Spleen (tissue), 13 donors: ENCODE results near the gene CYP19A1. TPM values are rescaled to one million over a fixed set of nuclear protein-coding genes. Genes with fewer than 3 reads are reported as not detected.

Experiments used
- DNase-seq: peaks from one replicate; pipeline ENCODE4 v3.0.0-alpha.2; 2020
- H3K27ac ChIP-seq, 8 donors: fragments of 200-600 bp; sonication (generic) in 7 of 8; 1 replicate in 4 of 8; 2 replicates in 4 of 8; pipeline versions ENCODE4 v1.5.0 to v1.8.0; 2016 to 2021; ENCODE audit warnings: inconsistent platforms in 4 of 8, mild to moderate bottlenecking in 4 of 8, moderate library complexity in 1 of 8
- H3K27me3 ChIP-seq, 7 donors: fragments of 200-600 bp; sonication (generic) in 6 of 7; replicated peaks in 1 of 7; 1 replicate in 4 of 7; 2 replicates in 3 of 7; pipeline versions ENCODE4 v1.5.0 to v1.8.0; 2016 to 2021; ENCODE audit warnings: inconsistent platforms in 3 of 7, mild to moderate bottlenecking in 1 of 7
- H3K36me3 ChIP-seq, 6 donors: fragments of 200-600 bp; sonication (generic) in 5 of 6; 1 replicate in 4 of 6; 2 replicates in 2 of 6; pipeline versions ENCODE4 v1.5.0 to v1.8.0; 2016 to 2021; ENCODE audit warnings: inconsistent platforms in 2 of 6
- H3K4me1 ChIP-seq, 6 donors: fragments of 200-600 bp; sonication (generic) in 5 of 6; 1 replicate in 3 of 6; 2 replicates in 3 of 6; pipeline versions ENCODE4 v1.5.0 to v1.8.0; 2016 to 2021; ENCODE audit warnings: inconsistent platforms in 3 of 6
- H3K4me3 ChIP-seq, 8 donors: fragments of 200-600 bp; sonication (generic) in 7 of 8; 1 replicate in 4 of 8; 2 replicates in 4 of 8; pipeline versions ENCODE4 v1.5.0 to v1.8.0; 2016 to 2021; ENCODE audit warnings: inconsistent platforms in 4 of 8, mild to moderate bottlenecking in 4 of 8, moderate library complexity in 2 of 8
- H3K9me3 ChIP-seq, 8 donors: fragments of 200-600 bp; sonication (generic) in 7 of 8; 1 replicate in 4 of 8; 2 replicates in 4 of 8; pipeline versions ENCODE4 v1.5.0 to v1.8.0; 2016 to 2021; ENCODE audit warnings: inconsistent platforms in 4 of 8
- CTCF ChIP-seq, 11 experiments: fragments of 200-600 bp in 7 of 11; fragments of 450-650 bp in 4 of 11; sonication (generic) in 4 of 11; IDR thresholded peaks in 8 of 11; conservative IDR thresholded peaks in 3 of 11; 1 replicate in 7 of 11; 2 replicates in 4 of 11; pipeline versions ENCODE4 v1.4.0 to v1.8.0; 2016 to 2021; ENCODE audit warnings: antibody characterized with exemption in 11 of 11, inconsistent platforms in 4 of 11, mild to moderate bottlenecking in 1 of 11
- POLR2A ChIP-seq, 3 donors: fragments of 450-650 bp; IDR thresholded peaks; one replicate each; pipeline ENCODE4 v1.5.1; 2017; ENCODE audit warnings: antibody characterized with exemption in 3 of 3, mild to moderate bottlenecking in 1 of 3
- POLR2AphosphoS5 ChIP-seq, 3 donors: sonication (generic); formaldehyde crosslinking; IDR thresholded peaks; one replicate each; pipeline ENCODE4 v1.5.1; 2017; ENCODE audit warnings: antibody characterized with exemption in 3 of 3
- WGBS, 5 donors: extraction: QIAGEN DNeasy Blood & Tissue Kit in 3 of 5; methylation state at CpG; one replicate each; pipeline versions ENCODE4 v1.1.5 to v1.1.7; 2013 to 2018; 5-methylcytosine and 5-hydroxymethylcytosine counted together
- intact Hi-C: fragments of 100-400 bp; cut with DNase I; formaldehyde crosslinking; loops from one replicate; pipeline ENCODE4 v1.15.0; 2023; ENCODE audit warnings: low total_unique reads
- long read RNA-seq, 2 donors: transcript quantifications; one replicate each; lab custom pipeline, GENCODE V29; 2026
- polyA plus RNA-seq, 3 donors: library from polyadenylated mRNA; stranded (reverse); fragments of 200-250 nt; gene quantifications; one replicate each; pipeline ENCODE4 v1.2.1, GENCODE V29; 2013
- total RNA-seq, 7 donors: library from RNA; depleted of rRNA in 3 of 7; stranded (reverse); fragments of >200 nt in 3 of 7; fragmentation: NEBNext Ultra II Directional in 4 of 7; extraction: Animal tissue kit (Norgen Biotek cat#: 25700) in 4 of 7; gene quantifications; one replicate each; pipeline versions ENCODE4 v1.1.0 to v1.2.1, GENCODE V29; 2016 to 2021
- donor health status: healthy with polysubstance abuse.
- donor health status: DM: no; HTN: no; CAD: no; lungs with moderate emphysema.
- donor health status: DM: no; HTN: no; CAD: no.
- donor health status: Bipolar disorder and iron deficiency.
- donor health status: healthy.
- donor health status: DM: no; HTN: no; CAD: no.
- donor health status: DM: yes; HTN: yes; CAD: no.

Gene CYP19A1
- total RNA-seq (1 to 10 TPM in 4 of 7 donors, under 1 TPM in 2, not detected in 1; 0.35 to 5.6 (median 2.2) TPM), polyA plus RNA-seq (under 1 TPM; 0.13 to 0.96 (median 0.35) TPM)
- long read RNA-seq, donor 1 = 0 reads
- long read RNA-seq, donor 2 = 0 reads

- 87 to 92% (median 87%) methylated on average over 6 of the region's 6 CpGs for WGBS, 5 donors
- TF ChIP-seq POLR2A (IDR thresholded peaks at IDR 0.05) = no peak
- TF ChIP-seq CTCF (IDR thresholded peaks at IDR 0.05 in 8 of 11, conservative IDR thresholded peaks at IDR 0.05 in 3 of 11) = no peak
- no peak for TF ChIP-seq POLR2AphosphoS5 (IDR thresholded peaks at IDR 0.05)
- Histone ChIP-seq H3K9me3 (no peaks in the 10 kb centered on the region), H3K4me3 (no peak within 1 kb of the TSS), H3K36me3 (no peaks in the 10 kb centered on the region), H3K27me3 (peaks cover 0 to 56% (median 27%) of the 10 kb centered on the region in 7 donors), H3K27ac (no peak within 1 kb of the TSS), H3K4me1 (peaks cover 10 to 54% (median 29%) of the 10 kb centered on the region in 6 donors)
- no peak for DNase-seq
- intact Hi-C loops = no loop called here
These were observed at the start of gene CYP19A1 for GRCh38 chr15:51338496-51338895. CYP19A1 (minus strand) TSS chr15:51338596; CDS start chr15:51242912, 95,684 bp downstream.

- H3K4me3 ChIP-seq = no peak overlapping the region
- H3K4me1 ChIP-seq = peaks cover 0 to 11% (median 0%) of the 10 kb centered on the region in 6 donors
- peaks cover 0 to 12% (median 0%) of the 10 kb centered on the region in 6 donors for H3K36me3 ChIP-seq
- H3K27ac ChIP-seq = no peak overlapping the region
- H3K27me3 ChIP-seq = peaks cover 0 to 30% (median 4%) of the 10 kb centered on the region in 7 donors
- no peak for TF ChIP-seq CTCF (IDR thresholded peaks at IDR 0.05 in 8 of 11, conservative IDR thresholded peaks at IDR 0.05 in 3 of 11)
- no peak for TF ChIP-seq POLR2AphosphoS5 (IDR thresholded peaks at IDR 0.05)
- no peak for TF ChIP-seq POLR2A (IDR thresholded peaks at IDR 0.05)
- 87 to 98% (median 94%) methylated on average over 3 of the region's 3 CpGs for WGBS, 5 donors
- intact Hi-C loops = loop anchor here (10.0 kb wide), 1 partner anchor 103 kb away; no protein-coding TSS in a partner anchor
- no peak for DNase-seq
- no peaks in the 10 kb centered on the region for H3K9me3 ChIP-seq
These were observed 49.3 kb upstream of the CYP19A1 start for GRCh38 chr15:51387699-51388041.

- WGBS, 5 donors = 78 to 83% (median 81%) methylated on average over 9 to 10 of the region's 10 CpGs
- H3K36me3 ChIP-seq = peaks cover 0 to 12% (median 0%) of the 10 kb centered on the region in 6 donors
- H3K4me3 ChIP-seq = no peak overlapping the region
- intact Hi-C loops = loop anchor here (10.0 kb wide), 1 partner anchor 102 kb away; no protein-coding TSS in a partner anchor
- no peak overlapping the region for H3K27ac ChIP-seq
- H3K9me3 ChIP-seq = no peaks in the 10 kb centered on the region
- TF ChIP-seq CTCF (IDR thresholded peaks at IDR 0.05 in 8 of 11, conservative IDR thresholded peaks at IDR 0.05 in 3 of 11) (no peak), POLR2AphosphoS5 (IDR thresholded peaks at IDR 0.05) (no peak), POLR2A (IDR thresholded peaks at IDR 0.05) (no peak)
- peaks cover 0 to 30% (median 4%) of the 10 kb centered on the region in 7 donors for H3K27me3 ChIP-seq
- peaks cover 0 to 11% (median 0%) of the 10 kb centered on the region in 6 donors for H3K4me1 ChIP-seq
- no peak for DNase-seq
These were observed 48.7 kb upstream of the CYP19A1 start for GRCh38 chr15:51386960-51387698.

- Histone ChIP-seq H3K4me3 (no peak overlapping the region), H3K27me3 (peaks cover 0 to 36% (median 4%) of the 10 kb centered on the region in 7 donors), H3K9me3 (no peaks in the 10 kb centered on the region), H3K4me1 (peaks cover 0 to 11% (median 0%) of the 10 kb centered on the region in 6 donors), H3K36me3 (peaks cover 0 to 12% (median 0%) of the 10 kb centered on the region in 6 donors), H3K27ac (no peak overlapping the region)
- DNase-seq = no peak
- TF ChIP-seq CTCF (IDR thresholded peaks at IDR 0.05 in 8 of 11, conservative IDR thresholded peaks at IDR 0.05 in 3 of 11) (no peak), POLR2AphosphoS5 (IDR thresholded peaks at IDR 0.05) (no peak), POLR2A (IDR thresholded peaks at IDR 0.05) (no peak)
- 90 to 96% (median 91%) methylated on average over 12 of the region's 12 CpGs for WGBS, 5 donors
- intact Hi-C loops = loop anchor here (10.0 kb wide), 1 partner anchor 102 kb away; no protein-coding TSS in a partner anchor
These were observed 48.1 kb upstream of the CYP19A1 start for GRCh38 chr15:51386486-51386885.
